ENCODE data around the gene JAZF1.
A peak's percentile ranks its signal among the peaks of the same experiment; 100 is the strongest.

The JAZF1 gene

GRCh38 chr7:28165261-28165660 is 15.3 kb downstream of the JAZF1 start:
- DNase-seq: no peak

- no peak for DNase-seq
Observed at GRCh38 chr7:28163949-28164348, 16.6 kb downstream of the JAZF1 start.

GRCh38 chr7:28161331-28161730 is 19.3 kb downstream of the JAZF1 start:
- DNase-seq: no peak

- DNase-seq: no peak
Observed at GRCh38 chr7:28160551-28160991, 20.0 kb downstream of the JAZF1 start.

GRCh38 chr7:28157831-28158416 is 22.7 kb downstream of the JAZF1 start:
- DNase-seq: no peak

GRCh38 chr7:28157076-28157745 is 23.4 kb downstream of the JAZF1 start:
- no peak for DNase-seq

- DNase-seq: no peak
Observed at GRCh38 chr7:28156401-28156800, 24.2 kb downstream of the JAZF1 start.

- no peak for DNase-seq
Observed at GRCh38 chr7:28155964-28156363, 24.6 kb downstream of the JAZF1 start.

- peak; percentile 31 for DNase-seq
Observed at GRCh38 chr7:28155019-28155660, 25.5 kb downstream of the JAZF1 start.

GRCh38 chr7:28152594-28152993 is 28.0 kb downstream of the JAZF1 start:
- no peak for DNase-seq

- peak; percentile 62 for DNase-seq
Observed at GRCh38 chr7:28151965-28152364, 28.6 kb downstream of the JAZF1 start.

- DNase-seq: no peak
Observed at GRCh38 chr7:28149291-28150101, 31.1 kb downstream of the JAZF1 start.

GRCh38 chr7:28145931-28146330 is 34.7 kb downstream of the JAZF1 start:
- DNase-seq: no peak

GRCh38 chr7:28145090-28145626 is 35.4 kb downstream of the JAZF1 start:
- DNase-seq: no peak

GRCh38 chr7:28144266-28144665 is 36.3 kb downstream of the JAZF1 start:
- DNase-seq: no peak

- DNase-seq: no peak
Observed at GRCh38 chr7:28142650-28143049, 37.9 kb downstream of the JAZF1 start.

- DNase-seq: no peak
Observed at GRCh38 chr7:28140979-28141378, 39.6 kb downstream of the JAZF1 start.

- no peak for DNase-seq
Observed at GRCh38 chr7:28138837-28139236, 41.8 kb downstream of the JAZF1 start.

GRCh38 chr7:28137463-28137862 is 43.1 kb downstream of the JAZF1 start:
- no peak for DNase-seq

GRCh38 chr7:28136885-28137284 is 43.7 kb downstream of the JAZF1 start:
- no peak for DNase-seq

- DNase-seq: no peak
Observed at GRCh38 chr7:28136420-28136819, 44.2 kb downstream of the JAZF1 start.

GRCh38 chr7:28135760-28136159 is 44.8 kb downstream of the JAZF1 start:
- no peak for DNase-seq

- no peak for DNase-seq
Observed at GRCh38 chr7:28135315-28135714, 45.3 kb downstream of the JAZF1 start.
